ENCODE measurements around the gene HOXB8. TPM values are rescaled to one million over a fixed set of nuclear protein-coding genes. Genes with fewer than 3 reads are reported as not detected.

Gene HOXB8
- total and polyA plus RNA-seq, 2 of the 13 experiments (the other 11 are each of a cell fraction or from before 2014, with no cell fraction given) = not detected

DNA sequence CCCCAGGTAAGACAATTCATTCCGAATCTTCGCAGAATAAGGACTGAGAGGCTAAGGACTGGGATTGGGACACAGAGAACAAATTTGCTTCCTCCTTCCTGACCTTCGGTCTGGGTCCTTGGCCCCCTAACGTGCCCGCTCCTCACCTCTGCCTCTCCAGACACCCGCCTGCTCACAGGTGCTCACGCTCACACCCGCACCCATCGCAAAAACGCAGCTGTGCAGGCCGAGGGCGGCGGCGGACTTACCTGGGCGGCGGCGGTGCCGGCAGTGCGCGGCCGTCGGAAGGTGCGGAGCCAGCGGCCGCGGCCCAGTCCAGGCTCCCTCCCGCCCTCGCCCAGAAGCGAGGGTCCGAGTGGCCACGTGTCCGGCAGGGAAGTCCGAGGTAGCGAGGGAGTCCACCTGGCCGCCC is 18.2 kb upstream of the HOXB8 start:
- intact Hi-C loops (cut with micrococcal nuclease; ENCODE audit: unreplicated experiment) = no loop called here
- BruUV-seq (replicated peaks) = no TSS peak
- Histone ChIP-seq H2AFZ (ENCODE audit: low read length) (no peak overlapping the region), H4K20me1 (ENCODE audit: insufficient read depth, low read length) (no peaks in the 10 kb centered on the region), H3K36me3 (replicated peaks in 1 of 2; ENCODE audit: control insufficient read depth in 1 of 2, insufficient read depth in 2 of 2, low read length in 2 of 2) (no peaks in the 10 kb centered on the region), H3K4me1 (ENCODE audit: insufficient read depth, low read length) (0 out of 2 replicates have a peak, but pooled peaks cover 4% of the 10 kb centered on the region), H3K9me3 (ENCODE audit: low read length) (no peaks in the 10 kb centered on the region), H3K4me2 (ENCODE audit: low read depth, low read length) (no peak overlapping the region), H3K9ac (ENCODE audit: insufficient read depth, low read depth, low read length) (no peak overlapping the region), H3K27ac (ENCODE audit: extremely low read length, insufficient read depth, low read length) (no peak overlapping the region), H3K4me3 (replicated peaks in 1 of 3; ENCODE audit: insufficient read depth in 1 of 3, low read depth in 2 of 3, low read length in 3 of 3) (no peak overlapping the region), H3K27me3 (ENCODE audit: control insufficient read depth in 1 of 2, insufficient read depth in 2 of 2, low read length in 2 of 2) (peaks cover 26 to 97% of the 10 kb centered on the region in 2 experiments), H3K79me2 (ENCODE audit: insufficient read depth, low read length) (no peaks in the 10 kb centered on the region)
- FAIRE-seq (no peak), ATAC-seq (no peak), DNase-seq (ENCODE audit: low spot score) (no peak)
- WGBS (ENCODE audit: low lambda C conversion rate) = 52% methylated on average over 34 of the region's 35 CpGs
- in situ Hi-C loops (cut with HindIII; ENCODE audit: extremely low pct_ligation_motif_present, low pct_unique_long_range_greater_than_20kb) = no loop called here
- POLR2A ChIA-PET = no interaction called here
- CTCF ChIA-PET (ENCODE audit: low intra/inter-chr PET ratio, low total read pairs) = no interaction called here
- TF ChIP-seq, protein P1, sequence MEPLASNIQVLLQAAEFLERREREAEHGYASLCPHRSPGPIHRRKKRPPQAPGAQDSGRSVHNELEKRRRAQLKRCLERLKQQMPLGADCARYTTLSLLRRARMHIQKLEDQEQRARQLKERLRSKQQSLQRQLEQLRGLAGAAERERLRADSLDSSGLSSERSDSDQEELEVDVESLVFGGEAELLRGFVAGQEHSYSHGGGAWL (CRISPR knock-in tag; IDR thresholded peaks at IDR 0.05) = no peak
- TF ChIP-seq, protein P2, sequence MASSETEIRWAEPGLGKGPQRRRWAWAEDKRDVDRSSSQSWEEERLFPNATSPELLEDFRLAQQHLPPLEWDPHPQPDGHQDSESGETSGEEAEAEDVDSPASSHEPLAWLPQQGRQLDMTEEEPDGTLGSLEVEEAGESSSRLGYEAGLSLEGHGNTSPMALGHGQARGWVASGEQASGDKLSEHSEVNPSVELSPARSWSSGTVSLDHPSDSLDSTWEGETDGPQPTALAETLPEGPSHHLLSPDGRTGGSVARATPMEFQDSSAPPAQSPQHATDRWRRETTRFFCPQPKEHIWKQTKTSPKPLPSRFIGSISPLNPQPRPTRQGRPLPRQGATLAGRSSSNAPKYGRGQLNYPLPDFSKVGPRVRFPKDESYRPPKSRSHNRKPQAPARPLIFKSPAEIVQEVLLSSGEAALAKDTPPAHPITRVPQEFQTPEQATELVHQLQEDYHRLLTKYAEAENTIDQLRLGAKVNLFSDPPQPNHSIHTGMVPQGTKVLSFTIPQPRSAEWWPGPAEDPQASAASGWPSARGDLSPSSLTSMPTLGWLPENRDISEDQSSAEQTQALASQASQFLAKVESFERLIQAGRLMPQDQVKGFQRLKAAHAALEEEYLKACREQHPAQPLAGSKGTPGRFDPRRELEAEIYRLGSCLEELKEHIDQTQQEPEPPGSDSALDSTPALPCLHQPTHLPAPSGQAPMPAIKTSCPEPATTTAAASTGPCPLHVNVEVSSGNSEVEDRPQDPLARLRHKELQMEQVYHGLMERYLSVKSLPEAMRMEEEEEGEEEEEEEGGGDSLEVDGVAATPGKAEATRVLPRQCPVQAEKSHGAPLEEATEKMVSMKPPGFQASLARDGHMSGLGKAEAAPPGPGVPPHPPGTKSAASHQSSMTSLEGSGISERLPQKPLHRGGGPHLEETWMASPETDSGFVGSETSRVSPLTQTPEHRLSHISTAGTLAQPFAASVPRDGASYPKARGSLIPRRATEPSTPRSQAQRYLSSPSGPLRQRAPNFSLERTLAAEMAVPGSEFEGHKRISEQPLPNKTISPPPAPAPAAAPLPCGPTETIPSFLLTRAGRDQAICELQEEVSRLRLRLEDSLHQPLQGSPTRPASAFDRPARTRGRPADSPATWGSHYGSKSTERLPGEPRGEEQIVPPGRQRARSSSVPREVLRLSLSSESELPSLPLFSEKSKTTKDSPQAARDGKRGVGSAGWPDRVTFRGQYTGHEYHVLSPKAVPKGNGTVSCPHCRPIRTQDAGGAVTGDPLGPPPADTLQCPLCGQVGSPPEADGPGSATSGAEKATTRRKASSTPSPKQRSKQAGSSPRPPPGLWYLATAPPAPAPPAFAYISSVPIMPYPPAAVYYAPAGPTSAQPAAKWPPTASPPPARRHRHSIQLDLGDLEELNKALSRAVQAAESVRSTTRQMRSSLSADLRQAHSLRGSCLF (CRISPR knock-in tag; IDR thresholded peaks at IDR 0.05; ENCODE audit: borderline replicate concordance) = no peak
- TF ChIP-seq ZNF782 (CRISPR knock-in tag; IDR thresholded peaks at IDR 0.05; ENCODE audit: borderline replicate concordance) = no peak
- TF ChIP-seq, protein P3, sequence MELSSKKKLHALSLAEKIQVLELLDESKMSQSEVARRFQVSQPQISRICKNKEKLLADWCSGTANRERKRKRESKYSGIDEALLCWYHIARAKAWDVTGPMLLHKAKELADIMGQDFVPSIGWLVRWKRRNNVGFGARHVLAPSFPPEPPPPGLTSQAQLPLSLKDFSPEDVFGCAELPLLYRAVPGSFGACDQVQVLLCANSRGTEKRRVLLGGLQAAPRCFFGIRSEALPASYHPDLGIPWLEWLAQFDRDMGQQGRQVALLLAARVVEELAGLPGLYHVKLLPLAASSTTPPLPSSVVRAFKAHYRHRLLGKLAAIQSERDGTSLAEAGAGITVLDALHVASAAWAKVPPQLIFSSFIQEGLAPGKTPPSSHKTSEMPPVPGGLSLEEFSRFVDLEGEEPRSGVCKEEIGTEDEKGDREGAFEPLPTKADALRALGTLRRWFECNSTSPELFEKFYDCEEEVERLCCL (CRISPR knock-in tag; IDR thresholded peaks at IDR 0.05; ENCODE audit: borderline replicate concordance) = no peak
- no peak for TF ChIP-seq HNRNPK (IDR thresholded peaks at IDR 0.05; ENCODE audit: low read depth, low read length, poor library complexity, severe bottlenecking)
- TF ChIP-seq, protein P4, sequence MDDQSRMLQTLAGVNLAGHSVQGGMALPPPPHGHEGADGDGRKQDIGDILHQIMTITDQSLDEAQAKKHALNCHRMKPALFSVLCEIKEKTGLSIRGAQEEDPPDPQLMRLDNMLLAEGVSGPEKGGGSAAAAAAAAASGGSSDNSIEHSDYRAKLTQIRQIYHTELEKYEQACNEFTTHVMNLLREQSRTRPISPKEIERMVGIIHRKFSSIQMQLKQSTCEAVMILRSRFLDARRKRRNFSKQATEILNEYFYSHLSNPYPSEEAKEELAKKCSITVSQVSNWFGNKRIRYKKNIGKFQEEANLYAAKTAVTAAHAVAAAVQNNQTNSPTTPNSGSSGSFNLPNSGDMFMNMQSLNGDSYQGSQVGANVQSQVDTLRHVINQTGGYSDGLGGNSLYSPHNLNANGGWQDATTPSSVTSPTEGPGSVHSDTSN (CRISPR knock-in tag; IDR thresholded peaks at IDR 0.05; ENCODE audit: borderline replicate concordance) = no peak
- no peak for TF ChIP-seq CBX1 (IDR thresholded peaks at IDR 0.05; ENCODE audit: low read depth)
- TF ChIP-seq ZNF232 (CRISPR knock-in tag; IDR thresholded peaks at IDR 0.05; ENCODE audit: borderline replicate concordance) = no peak
- no peak for TF ChIP-seq ZNF563 (CRISPR knock-in tag; IDR thresholded peaks at IDR 0.05)
- no peak for TF ChIP-seq ZNF292 (CRISPR knock-in tag; IDR thresholded peaks at IDR 0.05; ENCODE audit: borderline replicate concordance, low read depth)
- TF ChIP-seq, protein P5, sequence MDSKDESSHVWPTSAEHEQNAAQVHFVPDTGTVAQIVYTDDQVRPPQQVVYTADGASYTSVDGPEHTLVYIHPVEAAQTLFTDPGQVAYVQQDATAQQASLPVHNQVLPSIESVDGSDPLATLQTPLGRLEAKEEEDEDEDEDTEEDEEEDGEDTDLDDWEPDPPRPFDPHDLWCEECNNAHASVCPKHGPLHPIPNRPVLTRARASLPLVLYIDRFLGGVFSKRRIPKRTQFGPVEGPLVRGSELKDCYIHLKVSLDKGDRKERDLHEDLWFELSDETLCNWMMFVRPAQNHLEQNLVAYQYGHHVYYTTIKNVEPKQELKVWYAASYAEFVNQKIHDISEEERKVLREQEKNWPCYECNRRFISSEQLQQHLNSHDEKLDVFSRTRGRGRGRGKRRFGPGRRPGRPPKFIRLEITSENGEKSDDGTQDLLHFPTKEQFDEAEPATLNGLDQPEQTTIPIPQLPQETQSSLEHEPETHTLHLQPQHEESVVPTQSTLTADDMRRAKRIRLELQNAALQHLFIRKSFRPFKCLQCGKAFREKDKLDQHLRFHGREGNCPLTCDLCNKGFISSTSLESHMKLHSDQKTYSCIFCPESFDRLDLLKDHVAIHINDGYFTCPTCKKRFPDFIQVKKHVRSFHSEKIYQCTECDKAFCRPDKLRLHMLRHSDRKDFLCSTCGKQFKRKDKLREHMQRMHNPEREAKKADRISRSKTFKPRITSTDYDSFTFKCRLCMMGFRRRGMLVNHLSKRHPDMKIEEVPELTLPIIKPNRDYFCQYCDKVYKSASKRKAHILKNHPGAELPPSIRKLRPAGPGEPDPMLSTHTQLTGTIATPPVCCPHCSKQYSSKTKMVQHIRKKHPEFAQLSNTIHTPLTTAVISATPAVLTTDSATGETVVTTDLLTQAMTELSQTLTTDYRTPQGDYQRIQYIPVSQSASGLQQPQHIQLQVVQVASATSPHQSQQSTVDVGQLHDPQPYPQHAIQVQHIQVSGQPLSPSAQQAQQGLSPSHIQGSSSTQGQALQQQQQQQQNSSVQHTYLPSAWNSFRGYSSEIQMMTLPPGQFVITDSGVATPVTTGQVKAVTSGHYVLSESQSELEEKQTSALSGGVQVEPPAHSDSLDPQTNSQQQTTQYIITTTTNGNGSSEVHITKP (CRISPR knock-in tag; IDR thresholded peaks at IDR 0.05; ENCODE audit: low read depth) = no peak

Measured in HepG2 (cell line).